ENCODE data around the gene TTC21A. TPM values are rescaled to one million over a fixed set of nuclear protein-coding genes. Genes with fewer than 3 reads are reported as not detected.

TTC21A gene
- total RNA-seq, 1 experiment from 2014 or later = 1.7 TPM

DNA sequence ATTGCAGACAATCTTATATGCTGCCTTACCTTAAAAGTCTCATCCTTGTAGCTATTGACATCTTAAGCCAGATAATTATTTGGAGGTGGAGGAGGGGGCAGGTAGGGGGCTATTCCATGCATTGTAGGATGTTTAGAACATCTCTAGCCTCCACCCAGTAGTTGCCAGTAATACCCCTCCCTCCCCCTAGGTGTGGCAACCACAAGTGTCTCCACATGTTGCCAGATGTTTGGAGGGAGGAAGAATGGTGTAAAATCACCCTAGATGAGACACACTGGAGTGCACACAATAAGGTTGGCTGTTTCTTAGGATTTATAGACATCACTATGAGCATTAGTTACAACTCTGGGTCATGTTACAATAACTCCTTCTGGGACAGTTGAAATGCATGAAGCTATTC, 27.5 kb upstream of the TTC21A start:
- H2AFZ ChIP-seq (ENCODE audit: low read length) = no peak overlapping the region
- H3K9me3 ChIP-seq (ENCODE audit: control insufficient read depth, low read depth, low read length) = no peaks in the 10 kb centered on the region
- H2BK20ac ChIP-seq (ENCODE audit: low read depth, low read length, poor library complexity, severe bottlenecking) = no peak overlapping the region
- no peak overlapping the region for H3K14ac ChIP-seq (ENCODE audit: insufficient read depth, low read length)
- no peak for DNase-seq
- no peaks in the 10 kb centered on the region for H3K79me1 ChIP-seq (ENCODE audit: insufficient read depth, low read depth, low read length, poor library complexity, severe bottlenecking)
- no peaks in the 10 kb centered on the region for H3K79me2 ChIP-seq (ENCODE audit: insufficient read depth, low read length)
- H3K9ac ChIP-seq (ENCODE audit: extremely low read depth, insufficient read length, low read length) = no peak overlapping the region
- no peak overlapping the region for H3K18ac ChIP-seq (ENCODE audit: insufficient read length, low read depth, low read length)
- no peak overlapping the region for H2BK12ac ChIP-seq (ENCODE audit: insufficient read length, low read depth, low read length)
- no peaks in the 10 kb centered on the region for H3K27me3 Mint-ChIP-seq (ENCODE audit: low read depth)
- H3K36me3 Mint-ChIP-seq (ENCODE audit: insufficient read depth in 1 of 3, low read depth in 3 of 3) = peaks cover 20 to 49% (median 46%) of the 10 kb centered on the region in 3 experiments; a peak in 6 of 7 replicates
- H2AK5ac ChIP-seq (ENCODE audit: insufficient read length, low read length) = no peak overlapping the region
- no peaks in the 10 kb centered on the region for H3K4me1 ChIP-seq (ENCODE audit: insufficient read depth, low read length)
- H4K20me1 ChIP-seq (ENCODE audit: control insufficient read depth, insufficient read depth, insufficient read length) = no peaks in the 10 kb centered on the region
- no peak overlapping the region for H3K27ac ChIP-seq (ENCODE audit: insufficient read length, low read depth, low read length)
- no peak overlapping the region for H2BK120ac ChIP-seq (ENCODE audit: low read depth, low read length, poor library complexity, severe bottlenecking)
- H3K23ac ChIP-seq (ENCODE audit: insufficient read length, low read depth, low read length) = no peak overlapping the region
- H3K27me3 ChIP-seq (ENCODE audit: insufficient read depth, low read length) = no peaks in the 10 kb centered on the region
- no peaks in the 10 kb centered on the region for H3K23me2 ChIP-seq (ENCODE audit: insufficient read length, low read depth, low read length, poor library complexity, severe bottlenecking)
- H4K8ac ChIP-seq (replicated peaks; ENCODE audit: insufficient read length, low read depth, low read length) = no peak overlapping the region
- H4K5ac ChIP-seq (ENCODE audit: insufficient read length, low read depth, low read length) = no peak overlapping the region
- H3K4me2 ChIP-seq (ENCODE audit: insufficient read depth, insufficient read length, low read length) = no peak overlapping the region
- H3K4me1 Mint-ChIP-seq = no peaks in the 10 kb centered on the region
- no peak overlapping the region for H3K27ac Mint-ChIP-seq
- no peak overlapping the region for H3K4ac ChIP-seq (ENCODE audit: low read depth, low read length)
- no peak overlapping the region for H3K56ac ChIP-seq (ENCODE audit: insufficient read length, low read depth, low read length)
- no peak overlapping the region for H4K91ac ChIP-seq (ENCODE audit: insufficient read length, low read depth, low read length)
- no peak overlapping the region for H2BK15ac ChIP-seq (ENCODE audit: low read depth, low read length)
- no peak overlapping the region for H2BK5ac ChIP-seq (ENCODE audit: insufficient read length, low read length)
- no peak; the same call in 2 of the 3 replicates for TF ChIP-seq CTCF (conservative IDR thresholded peaks at IDR 0.05)
- H3K9me3 Mint-ChIP-seq = no peaks in the 10 kb centered on the region
- no peak overlapping the region for H3T11ph ChIP-seq (ENCODE audit: low read length)
- H3K4me3 Mint-ChIP-seq = no peak overlapping the region
